HUES48 (cell line): ENCODE measurements around the gene MIR17HG.
"Not testable (repeated sequence)": the region's sequence is repeated elsewhere in the genome, so short reads cannot be mapped to it uniquely, and the experiment has no call there.

Experiments
- H3K27ac ChIP-seq: one replicate; pipeline ENCODE4 v1.7.0; 2013; ENCODE audit warnings: low read depth, low read length, inconsistent platforms
- H3K27me3 ChIP-seq: 2 replicates; pipeline ENCODE4 v1.6.1; 2013; ENCODE audit warnings: mild to moderate bottlenecking, low read length; ENCODE audit not compliant: control insufficient read depth, insufficient read depth
- H3K36me3 ChIP-seq: 2 replicates; pipeline ENCODE4 v1.6.1; 2013; ENCODE audit warnings: low read length; ENCODE audit not compliant: control insufficient read depth, insufficient read depth
- H3K4me1 ChIP-seq: 2 replicates; pipeline ENCODE4 v1.6.1; 2013; ENCODE audit warnings: mild to moderate bottlenecking, low read length; ENCODE audit not compliant: control insufficient read depth, insufficient read depth
- H3K4me3 ChIP-seq: 2 replicates; pipeline ENCODE4 v1.5.1; 2013; ENCODE audit warnings: mild to moderate bottlenecking, low read depth, low read length
- H3K9ac ChIP-seq: 2 replicates; pipeline ENCODE4 v1.6.1; 2013; ENCODE audit warnings: mild to moderate bottlenecking, low read depth, low read length, moderate library complexity
- H3K9me3 ChIP-seq: 2 replicates; pipeline ENCODE4 v1.6.1; 2013; ENCODE audit warnings: low read length; ENCODE audit not compliant: control insufficient read depth, insufficient read depth

Gene MIR17HG

DNA sequence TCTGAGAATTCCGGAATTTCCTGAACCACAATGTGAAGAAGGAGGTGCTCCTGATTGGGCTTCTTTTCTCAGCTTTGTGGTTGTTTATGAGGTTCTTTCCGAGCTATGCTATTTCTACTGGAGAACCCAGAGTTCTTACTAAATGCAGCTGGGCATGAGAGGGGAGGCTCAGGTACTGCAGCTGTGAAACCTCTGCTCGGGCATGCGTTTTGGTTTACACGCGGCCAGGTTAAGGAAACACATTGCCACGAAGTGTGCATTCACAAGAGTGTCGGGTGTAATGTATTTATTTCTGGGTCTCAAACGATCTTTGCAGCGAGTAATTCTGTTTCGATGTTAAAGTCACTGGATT, 661 bp upstream of the MIR17HG start:
- Histone ChIP-seq H3K4me1 (peaks cover 23% of the 10 kb centered on the region), H3K9ac (peak overlapping the region; percentile 83)

DNA sequence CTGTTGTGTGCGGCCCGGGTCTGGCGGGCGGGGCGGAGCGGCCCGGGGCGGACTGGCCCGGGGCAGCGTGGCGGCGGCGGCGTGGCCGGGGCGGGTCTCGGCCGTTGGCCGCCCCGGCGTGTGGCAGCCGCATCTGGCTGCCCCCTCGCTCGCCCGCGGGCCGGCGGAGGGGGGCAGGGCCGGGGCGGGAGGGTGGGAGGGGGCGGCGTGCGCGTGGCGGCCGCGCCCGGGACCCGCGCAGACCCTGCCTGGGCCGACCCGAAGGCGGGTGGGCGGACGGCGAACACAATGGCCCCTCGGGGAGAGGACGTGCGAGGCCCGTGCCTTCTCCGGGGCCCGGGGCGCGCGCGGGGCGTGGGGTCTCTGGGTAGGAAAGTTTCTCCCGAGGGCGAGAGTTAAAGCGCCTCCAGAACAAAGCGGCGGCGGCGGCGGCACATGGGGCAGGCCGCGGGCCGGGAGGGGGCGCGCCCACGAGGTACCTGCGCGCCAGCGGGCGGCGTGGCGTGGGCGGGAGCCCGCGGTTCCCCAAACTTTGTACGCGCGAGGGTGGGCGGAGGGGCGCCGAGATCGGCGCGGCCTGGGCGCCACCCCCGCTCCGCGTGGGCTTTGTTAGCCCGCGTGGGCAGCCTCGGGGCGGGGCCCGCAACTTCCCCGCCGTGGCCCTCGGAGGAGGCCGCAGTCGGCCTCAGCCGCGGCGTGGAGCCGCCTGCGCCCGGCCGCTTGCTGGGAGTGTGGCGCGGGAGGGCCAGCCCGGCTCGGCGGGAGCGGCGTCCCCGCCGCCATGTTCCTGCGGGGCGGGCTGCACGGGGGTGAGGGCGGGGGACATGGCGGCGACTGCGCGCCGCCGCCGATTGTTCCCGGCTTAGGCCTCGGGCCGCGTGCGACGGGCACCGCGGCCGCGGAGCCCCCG, 764 bp downstream of the MIR17HG start:
- H3K36me3 ChIP-seq = peaks cover 42% of the 10 kb centered on the region
- peak overlapping the region; percentile 96 for H3K4me3 ChIP-seq
- no peaks in the 10 kb centered on the region for H3K9me3 ChIP-seq
- peak overlapping the region; percentile 96 for H3K27ac ChIP-seq
- H3K9ac ChIP-seq = peak overlapping the region; percentile 98
- peaks cover 23% of the 10 kb centered on the region for H3K4me1 ChIP-seq
- peaks cover 6% of the 10 kb centered on the region for H3K27me3 ChIP-seq

More for the DNA sequence above, 661 bp upstream of the MIR17HG start:
- H3K27ac ChIP-seq = peak overlapping the region; percentile 94
- H3K36me3 ChIP-seq = peaks cover 28% of the 10 kb centered on the region
- H3K9me3 ChIP-seq = no peaks in the 10 kb centered on the region
- peaks cover 6% of the 10 kb centered on the region for H3K27me3 ChIP-seq
- H3K4me3 ChIP-seq = peak overlapping the region; percentile 96

DNA sequence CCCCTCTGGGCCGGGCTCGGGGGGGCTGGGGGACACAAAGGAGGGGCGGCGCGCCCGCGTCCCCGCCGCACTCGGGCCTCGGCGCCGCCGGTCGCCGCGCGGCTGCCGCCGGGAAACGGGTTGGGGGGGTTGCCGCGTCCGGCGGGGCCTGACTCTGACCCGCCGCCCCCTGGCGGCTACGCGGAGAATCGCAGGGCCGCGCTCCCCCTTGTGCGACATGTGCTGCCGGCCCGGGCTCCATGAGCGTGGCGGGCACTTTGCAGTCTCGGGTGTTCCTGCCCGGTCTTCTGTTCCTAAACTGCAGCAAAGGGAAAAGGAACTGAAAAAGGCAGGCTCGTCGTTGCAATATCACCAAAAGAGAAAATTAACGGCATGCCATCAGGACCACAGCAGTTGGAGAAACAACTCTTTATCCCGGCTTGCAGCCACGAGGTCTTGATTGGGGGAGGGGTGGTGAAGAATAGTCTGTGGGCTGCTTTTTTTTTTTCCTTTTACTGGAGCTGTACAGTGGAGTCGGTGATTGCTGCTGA, 1.5 kb downstream of the MIR17HG start:
- peaks cover 50% of the 10 kb centered on the region for H3K36me3 ChIP-seq

DNA sequence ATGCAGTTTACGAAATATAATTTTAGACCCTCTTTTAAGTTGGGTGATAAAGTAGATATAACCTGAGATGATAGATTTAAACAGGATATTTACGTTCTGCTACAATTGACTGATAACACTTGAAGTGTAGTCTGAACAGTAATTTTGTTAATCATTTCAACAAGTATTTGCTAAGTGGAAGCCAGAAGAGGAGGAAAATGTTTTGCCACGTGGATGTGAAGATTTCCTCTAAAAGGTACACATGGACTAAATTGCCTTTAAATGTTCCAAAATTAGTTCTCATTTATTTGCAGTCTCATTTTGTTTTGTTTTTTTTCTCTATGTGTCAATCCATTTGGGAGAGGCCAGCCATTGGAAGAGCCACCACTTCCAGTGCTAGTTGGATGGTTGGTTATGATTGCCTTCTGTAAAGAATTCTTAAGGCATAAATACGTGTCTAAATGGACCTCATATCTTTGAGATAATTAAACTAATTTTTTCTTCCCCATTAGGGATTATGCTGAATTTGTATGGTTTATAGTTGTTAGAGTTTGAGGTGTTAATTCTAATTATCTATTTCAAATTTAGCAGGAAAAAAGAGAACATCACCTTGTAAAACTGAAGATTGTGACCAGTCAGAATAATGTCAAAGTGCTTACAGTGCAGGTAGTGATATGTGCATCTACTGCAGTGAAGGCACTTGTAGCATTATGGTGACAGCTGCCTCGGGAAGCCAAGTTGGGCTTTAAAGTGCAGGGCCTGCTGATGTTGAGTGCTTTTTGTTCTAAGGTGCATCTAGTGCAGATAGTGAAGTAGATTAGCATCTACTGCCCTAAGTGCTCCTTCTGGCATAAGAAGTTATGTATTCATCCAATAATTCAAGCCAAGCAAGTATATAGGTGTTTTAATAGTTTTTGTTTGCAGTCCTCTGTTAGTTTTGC, 2.8 kb downstream of the MIR17HG start:
- peaks cover 62% of the 10 kb centered on the region for H3K36me3 ChIP-seq
- H3K27ac ChIP-seq = peak overlapping the region; percentile 96

More for the DNA sequence above, 1.5 kb downstream of the MIR17HG start:
- Histone ChIP-seq H3K9ac (peak overlapping the region; percentile 98), H3K27me3 (peaks cover 6% of the 10 kb centered on the region), H3K9me3 (no peaks in the 10 kb centered on the region), H3K4me1 (peaks cover 23% of the 10 kb centered on the region), H3K4me3 (peak overlapping the region; percentile 96), H3K27ac (peak overlapping the region; percentile 96)

DNA sequence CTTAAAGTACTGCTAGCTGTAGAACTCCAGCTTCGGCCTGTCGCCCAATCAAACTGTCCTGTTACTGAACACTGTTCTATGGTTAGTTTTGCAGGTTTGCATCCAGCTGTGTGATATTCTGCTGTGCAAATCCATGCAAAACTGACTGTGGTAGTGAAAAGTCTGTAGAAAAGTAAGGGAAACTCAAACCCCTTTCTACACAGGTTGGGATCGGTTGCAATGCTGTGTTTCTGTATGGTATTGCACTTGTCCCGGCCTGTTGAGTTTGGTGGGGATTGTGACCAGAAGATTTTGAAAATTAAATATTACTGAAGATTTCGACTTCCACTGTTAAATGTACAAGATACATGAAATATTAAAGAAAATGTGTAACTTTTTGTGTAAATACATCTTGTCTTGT, 3.6 kb downstream of the MIR17HG start:
- H3K4me1 ChIP-seq = peaks cover 23% of the 10 kb centered on the region
- H3K36me3 ChIP-seq = peaks cover 71% of the 10 kb centered on the region
- peak overlapping the region; percentile 96; the same call in 1 of the 2 replicates for H3K4me3 ChIP-seq
- no peaks in the 10 kb centered on the region for H3K9me3 ChIP-seq
- no peaks in the 10 kb centered on the region; the same call in 1 of the 2 replicates for H3K27me3 ChIP-seq
- no peak overlapping the region for H3K9ac ChIP-seq
- H3K27ac ChIP-seq = peak overlapping the region; percentile 8

More for the DNA sequence above, 2.8 kb downstream of the MIR17HG start:
- H3K9ac ChIP-seq = peak overlapping the region; percentile 98
- peak overlapping the region; percentile 96 for H3K4me3 ChIP-seq
- peaks cover 23% of the 10 kb centered on the region for H3K4me1 ChIP-seq
- no peaks in the 10 kb centered on the region for H3K9me3 ChIP-seq
- H3K27me3 ChIP-seq = peaks cover 6% of the 10 kb centered on the region

DNA sequence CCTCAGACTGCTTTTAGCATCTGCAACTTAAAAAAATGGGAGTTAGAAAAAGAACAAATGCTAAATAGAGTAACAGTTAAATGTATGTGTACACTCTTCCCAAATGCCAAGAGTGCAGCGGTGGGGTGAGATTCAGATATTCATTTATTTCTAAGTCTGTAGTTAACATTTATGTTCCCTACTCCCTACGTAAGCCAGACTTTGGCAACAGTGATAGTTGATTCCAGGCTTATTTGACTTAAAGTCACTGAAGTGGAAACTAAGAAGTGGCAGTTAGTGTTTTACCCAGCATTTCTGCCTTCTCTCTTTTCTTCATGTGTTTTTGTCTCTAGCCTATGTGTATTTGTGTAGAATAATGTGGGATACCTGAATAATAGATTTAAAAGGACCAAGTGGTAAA, 4.5 kb downstream of the MIR17HG start:
- H3K27ac ChIP-seq = no peak overlapping the region
- H3K9ac ChIP-seq = no peak overlapping the region
- peaks cover 20% of the 10 kb centered on the region for H3K4me1 ChIP-seq
- peak overlapping the region; percentile 96; the same call in 1 of the 2 replicates for H3K4me3 ChIP-seq
- no peaks in the 10 kb centered on the region for H3K9me3 ChIP-seq
- H3K27me3 ChIP-seq = no peaks in the 10 kb centered on the region; the same call in 1 of the 2 replicates
- peaks cover 80% of the 10 kb centered on the region for H3K36me3 ChIP-seq

DNA sequence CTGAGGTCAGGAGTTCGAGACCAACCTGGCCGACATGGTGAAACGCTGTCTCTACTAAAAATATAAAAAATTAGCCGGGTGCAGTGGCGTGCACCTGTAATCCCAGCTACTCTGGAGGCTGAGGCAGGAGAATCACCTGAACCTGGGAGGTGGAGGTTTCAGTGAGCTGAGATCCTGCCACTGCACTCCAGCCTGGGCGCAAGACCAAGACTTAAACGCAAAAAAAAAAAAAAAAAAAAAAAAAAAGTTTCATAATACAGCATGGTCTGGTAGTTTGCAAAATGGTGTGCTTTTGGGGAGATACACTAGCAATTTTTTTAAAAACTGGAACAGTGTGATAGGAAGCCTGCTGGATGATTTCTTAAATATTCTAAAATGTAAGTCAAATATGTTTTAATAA, 5.4 kb downstream of the MIR17HG start:
- H3K4me1 ChIP-seq = peaks cover 20% of the 10 kb centered on the region
- H3K36me3 ChIP-seq = peaks cover 89% of the 10 kb centered on the region
- not testable (repeated sequence) for H3K27me3 ChIP-seq

DNA sequence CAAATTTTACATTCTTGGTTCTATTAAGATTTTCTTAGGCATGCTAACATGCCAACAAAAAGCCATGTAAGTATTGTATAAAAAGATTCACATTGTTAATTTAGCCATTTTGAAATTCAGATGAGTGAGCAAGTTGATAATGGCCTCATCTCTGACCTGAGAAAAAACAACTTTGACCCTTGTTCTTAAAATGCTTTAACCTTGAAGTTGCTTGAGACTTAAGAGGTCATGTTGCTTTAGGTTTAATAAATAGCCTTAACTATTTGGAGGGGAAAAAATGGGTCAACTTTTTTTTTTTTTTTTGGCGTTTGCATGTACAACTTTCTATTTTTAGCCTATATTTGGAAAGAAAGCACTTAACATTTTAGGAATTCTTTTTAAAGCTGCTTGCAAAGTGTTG, 6.0 kb downstream of the MIR17HG start:
- Histone ChIP-seq H3K4me1 (peaks cover 20% of the 10 kb centered on the region), H3K9ac (no peak overlapping the region)

More for the DNA sequence above, 5.4 kb downstream of the MIR17HG start:
- H3K27ac ChIP-seq, H3K9ac ChIP-seq, H3K4me3 ChIP-seq, H3K9me3 ChIP-seq: not testable (repeated sequence)

DNA sequence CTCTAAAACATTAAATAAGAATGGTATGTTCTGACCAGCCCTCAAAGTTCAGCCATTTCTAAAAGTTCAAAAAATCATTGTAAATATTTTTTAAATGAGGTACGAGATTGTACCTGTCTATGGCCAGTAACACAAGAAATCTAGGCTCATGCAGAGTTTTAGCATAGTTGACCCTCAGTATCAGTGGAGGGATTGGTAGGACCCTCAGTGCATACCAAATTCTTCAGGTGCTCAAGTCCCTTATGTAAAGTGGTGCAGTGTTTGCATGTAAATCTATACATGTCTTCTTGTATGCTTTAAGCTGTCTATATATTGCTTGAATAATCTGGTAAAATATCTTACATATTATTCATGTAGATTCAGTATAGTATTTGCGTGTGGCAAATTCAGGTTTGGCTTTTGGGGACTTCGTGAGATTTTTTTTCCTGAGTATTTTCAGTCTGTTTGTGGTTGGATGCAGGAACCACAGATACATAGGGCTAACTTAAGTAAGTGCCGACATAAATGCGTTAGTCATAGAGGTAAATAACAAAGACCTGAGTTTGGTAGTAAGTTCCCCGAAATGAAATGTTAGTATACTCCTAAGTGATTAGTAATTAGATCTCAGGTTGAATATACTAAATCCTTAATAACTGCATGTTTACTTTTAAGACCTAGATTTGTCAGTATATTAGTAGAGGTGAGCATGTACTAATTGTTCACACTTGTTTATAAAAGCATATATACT, 7.8 kb downstream of the MIR17HG start:
- no peaks in the 10 kb centered on the region for H3K9me3 ChIP-seq
- H3K27me3 ChIP-seq = no peaks in the 10 kb centered on the region
- peaks cover 15% of the 10 kb centered on the region for H3K4me1 ChIP-seq
- H3K9ac ChIP-seq = no peak overlapping the region
- no peak overlapping the region for H3K4me3 ChIP-seq
- H3K36me3 ChIP-seq = peaks cover 76% of the 10 kb centered on the region
- H3K27ac ChIP-seq = peak overlapping the region; percentile 62

More for the DNA sequence above, 6.0 kb downstream of the MIR17HG start:
- Histone ChIP-seq H3K36me3 (peaks cover 89% of the 10 kb centered on the region), H3K27ac (peak overlapping the region; percentile 26), H3K4me3 (no peak overlapping the region), H3K9me3 (no peaks in the 10 kb centered on the region), H3K27me3 (no peaks in the 10 kb centered on the region)
